Central memory CD8-positive, alpha-beta T cell (primary cell): Measurements from ENCODE around the gene GAPVD1.
A peak's percentile ranks its signal among the peaks of the same experiment; 100 is the strongest.
"Not testable (repeated sequence)": the region's sequence is repeated elsewhere in the genome, so short reads cannot be mapped to it uniquely, and the experiment has no call there.

Experiments
- ATAC-seq: fragments of 150-1000 bp; cut with Tn5 transposase; replicated peaks from 2 replicates; pipeline ENCODE4 v1.10.0; 2022; ENCODE audit warnings: mild to moderate bottlenecking, moderate FRiP score, moderate number of reproducible peaks; ENCODE audit not compliant: poor library complexity, severe bottlenecking; ENCODE audit errors: extremely low read depth
- DNase-seq, 2 donors: peaks; one replicate each; pipeline ENCODE4 v3.0.0; 2021; ENCODE audit warnings: low spot score in 2 of 2
- H3K27ac Mint-ChIP-seq: one replicate; pipeline ENCODE4 v1.8.0; 2022; ENCODE audit warnings: low read depth, mild to moderate bottlenecking, moderate library complexity, mixed read lengths
- H3K27me3 Mint-ChIP-seq: one replicate; pipeline ENCODE4 v1.8.0; 2022; ENCODE audit warnings: mixed read lengths
- H3K36me3 Mint-ChIP-seq: one replicate; pipeline ENCODE4 v1.8.0; 2022; ENCODE audit warnings: mild to moderate bottlenecking, moderate library complexity, mixed read lengths; ENCODE audit not compliant: insufficient read depth
- H3K4me1 Mint-ChIP-seq: one replicate; pipeline ENCODE4 v1.8.0; 2022; ENCODE audit warnings: mixed read lengths
- H3K4me3 Mint-ChIP-seq: one replicate; pipeline ENCODE4 v1.8.0; 2022; ENCODE audit warnings: mild to moderate bottlenecking, moderate library complexity, mixed read lengths
- H3K9me3 Mint-ChIP-seq: one replicate; pipeline ENCODE4 v1.8.0; 2022; ENCODE audit warnings: mixed read lengths

Gene GAPVD1

DNA sequence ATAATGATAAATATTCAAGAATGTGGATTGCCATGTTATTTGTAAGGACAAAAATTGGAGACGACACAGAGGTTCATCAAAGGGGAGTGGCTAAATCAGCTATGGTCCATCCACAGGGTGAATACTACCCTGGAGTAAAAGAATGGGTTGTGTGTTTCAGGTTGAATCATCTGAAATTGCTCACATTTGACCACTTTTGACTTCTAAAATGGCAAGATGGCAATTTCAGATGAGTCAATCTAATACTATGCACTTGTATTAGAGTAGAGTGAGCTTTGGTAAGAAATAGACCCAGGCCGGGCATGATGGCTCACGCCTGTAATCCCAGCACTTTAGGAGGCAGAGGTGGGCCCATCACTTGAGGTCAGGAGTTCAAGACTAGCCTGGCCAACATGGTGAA, 131.8 kb downstream of the GAPVD1 start:
- no peaks in the 10 kb centered on the region for H3K4me1 Mint-ChIP-seq
- no peak overlapping the region for H3K4me3 Mint-ChIP-seq
- DNase-seq (no peak), ATAC-seq (no peak)
- no peaks in the 10 kb centered on the region for H3K27me3 Mint-ChIP-seq
- peaks cover under 1% of the 10 kb centered on the region for H3K36me3 Mint-ChIP-seq
- H3K9me3 Mint-ChIP-seq: no peaks in the 10 kb centered on the region
- H3K27ac Mint-ChIP-seq: no peak overlapping the region

DNA sequence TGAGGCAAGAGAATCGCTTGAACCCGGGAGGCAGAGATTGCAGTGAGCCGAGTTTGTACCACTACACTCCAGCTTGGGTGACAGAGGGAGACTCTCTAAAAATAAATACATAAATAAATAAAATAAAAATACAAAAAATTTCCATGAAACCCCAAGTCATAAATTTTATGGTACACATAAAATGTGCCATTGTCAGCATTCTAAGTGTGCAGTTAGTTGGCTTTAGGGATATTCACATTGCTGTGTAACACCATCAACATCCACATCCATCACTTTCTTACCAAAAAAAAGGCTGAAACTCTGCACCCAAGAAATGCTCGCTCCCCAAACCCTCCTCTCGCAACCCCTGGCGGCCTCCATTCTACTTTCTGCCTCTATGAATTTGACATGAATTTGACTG, 135.2 kb downstream of the GAPVD1 start:
- no peak for ATAC-seq
- Mint-ChIP-seq H3K36me3 (no peaks in the 10 kb centered on the region), H3K9me3 (no peaks in the 10 kb centered on the region), H3K27ac (no peak overlapping the region), H3K4me1 (no peaks in the 10 kb centered on the region), H3K27me3 (no peaks in the 10 kb centered on the region), H3K4me3 (no peak overlapping the region)
- no peak for DNase-seq

DNA sequence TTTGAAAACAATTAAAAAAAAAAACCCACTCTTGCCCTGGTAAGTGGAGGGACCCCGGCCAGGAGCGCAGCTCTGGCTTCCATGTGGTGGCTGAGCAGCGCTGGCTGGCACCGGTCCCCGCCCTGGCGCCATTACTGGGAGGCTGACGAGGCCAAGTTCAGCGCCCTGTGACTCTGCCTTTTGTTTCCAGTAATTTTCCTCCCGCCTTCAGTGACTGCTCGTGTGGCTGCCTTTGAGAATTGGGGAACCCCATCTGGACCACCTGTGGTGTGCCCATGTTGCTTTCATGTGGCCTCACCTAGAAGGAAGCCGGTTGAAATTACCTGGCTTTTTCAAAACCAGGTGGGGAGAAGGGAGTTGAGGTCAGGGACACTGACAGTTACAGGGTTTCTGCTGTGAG, 136.1 kb downstream of the GAPVD1 start:
- no peaks in the 10 kb centered on the region for H3K4me1 Mint-ChIP-seq
- ATAC-seq: no peak
- H3K27ac Mint-ChIP-seq: no peak overlapping the region
- no peak for DNase-seq
- no peaks in the 10 kb centered on the region for H3K36me3 Mint-ChIP-seq
- no peaks in the 10 kb centered on the region for H3K27me3 Mint-ChIP-seq
- H3K9me3 Mint-ChIP-seq: no peaks in the 10 kb centered on the region
- H3K4me3 Mint-ChIP-seq: no peak overlapping the region

DNA sequence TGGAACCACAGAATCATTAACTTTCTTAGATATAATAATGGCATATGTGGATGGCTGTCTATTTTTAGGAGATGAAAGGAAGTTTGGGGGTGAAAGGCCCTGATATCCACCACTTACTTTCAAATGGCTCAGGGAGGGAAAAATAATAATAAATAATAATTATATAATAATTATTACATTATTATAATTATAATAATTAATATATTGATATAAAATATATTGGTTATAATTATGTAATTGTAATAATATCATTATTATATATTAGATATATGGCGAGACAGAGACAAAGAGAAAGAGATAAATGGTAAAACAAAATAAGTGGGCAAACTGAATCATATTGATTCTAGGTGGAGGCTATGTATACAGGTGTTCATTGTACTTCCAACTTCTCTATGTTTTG, 136.6 kb downstream of the GAPVD1 start:
- ATAC-seq (no peak), DNase-seq (no peak)
- no peaks in the 10 kb centered on the region for H3K4me1 Mint-ChIP-seq
- no peaks in the 10 kb centered on the region for H3K9me3 Mint-ChIP-seq
- no peaks in the 10 kb centered on the region for H3K27me3 Mint-ChIP-seq
- H3K36me3 Mint-ChIP-seq: no peaks in the 10 kb centered on the region
- no peak overlapping the region for H3K27ac Mint-ChIP-seq
- H3K4me3 Mint-ChIP-seq: no peak overlapping the region

GRCh38 chr9:125399165-125399564, 137.5 kb downstream of the GAPVD1 start:
- H3K9me3 Mint-ChIP-seq: no peaks in the 10 kb centered on the region
- no peaks in the 10 kb centered on the region for H3K27me3 Mint-ChIP-seq
- no peak overlapping the region for H3K4me3 Mint-ChIP-seq
- no peaks in the 10 kb centered on the region for H3K36me3 Mint-ChIP-seq
- H3K27ac Mint-ChIP-seq: no peak overlapping the region
- H3K4me1 Mint-ChIP-seq: no peaks in the 10 kb centered on the region
- DNase-seq (no peak), ATAC-seq (no peak)

DNA sequence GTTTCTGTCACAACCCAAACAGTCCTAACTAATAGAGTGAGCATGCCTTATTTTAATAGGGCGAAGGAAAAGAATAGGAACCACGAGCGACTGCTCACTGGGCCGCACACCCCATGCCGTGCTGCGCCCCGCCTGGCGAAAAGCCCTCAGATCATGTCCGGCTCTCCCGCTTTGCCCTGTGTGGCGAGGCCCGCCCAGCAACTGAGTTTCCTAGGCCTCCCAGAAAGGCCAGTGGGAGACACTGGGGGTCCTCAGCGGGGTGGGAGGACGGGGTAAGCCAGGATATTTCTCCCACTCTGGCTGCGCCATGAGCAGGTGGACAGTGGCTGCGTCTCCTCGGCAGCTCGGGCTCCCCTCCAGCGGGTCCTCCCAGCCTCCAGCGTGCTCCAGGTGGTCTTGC, 138.0 kb downstream of the GAPVD1 start:
- Mint-ChIP-seq H3K36me3 (no peaks in the 10 kb centered on the region), H3K4me3 (no peak overlapping the region), H3K9me3 (no peaks in the 10 kb centered on the region), H3K4me1 (no peaks in the 10 kb centered on the region), H3K27me3 (no peaks in the 10 kb centered on the region), H3K27ac (no peak overlapping the region)
- DNase-seq (no peak), ATAC-seq (no peak)

DNA sequence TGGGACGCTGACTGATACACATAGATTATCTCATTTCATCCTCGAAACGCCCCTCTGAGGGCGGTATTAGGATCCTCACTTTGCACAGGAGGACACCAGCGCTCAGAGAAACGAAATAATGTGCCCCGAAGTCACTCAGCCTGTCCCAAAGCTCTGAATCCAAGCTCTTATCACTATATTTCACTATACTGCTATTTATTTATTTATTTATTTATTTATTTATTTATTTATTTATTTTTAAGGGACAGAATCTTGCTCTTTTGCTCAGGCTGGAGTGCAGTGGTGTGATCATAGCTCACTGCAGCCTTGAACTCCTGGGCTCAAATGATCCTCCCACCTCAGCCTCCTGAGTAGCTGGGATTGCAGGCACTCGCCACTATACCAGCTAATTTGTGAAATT, 138.6 kb downstream of the GAPVD1 start:
- H3K9me3 Mint-ChIP-seq, H3K4me1 Mint-ChIP-seq, H3K4me3 Mint-ChIP-seq, H3K27ac Mint-ChIP-seq, H3K27me3 Mint-ChIP-seq, DNase-seq, ATAC-seq, H3K36me3 Mint-ChIP-seq: not testable (repeated sequence)

GRCh38 chr9:125400725-125401716, 139.4 kb downstream of the GAPVD1 start:
- Mint-ChIP-seq H3K27me3 (peaks cover 5% of the 10 kb centered on the region), H3K36me3 (no peaks in the 10 kb centered on the region), H3K4me1 (no peaks in the 10 kb centered on the region), H3K27ac (no peak overlapping the region), H3K4me3 (no peak overlapping the region), H3K9me3 (no peaks in the 10 kb centered on the region)
- ATAC-seq (no peak), DNase-seq (no peak)

DNA sequence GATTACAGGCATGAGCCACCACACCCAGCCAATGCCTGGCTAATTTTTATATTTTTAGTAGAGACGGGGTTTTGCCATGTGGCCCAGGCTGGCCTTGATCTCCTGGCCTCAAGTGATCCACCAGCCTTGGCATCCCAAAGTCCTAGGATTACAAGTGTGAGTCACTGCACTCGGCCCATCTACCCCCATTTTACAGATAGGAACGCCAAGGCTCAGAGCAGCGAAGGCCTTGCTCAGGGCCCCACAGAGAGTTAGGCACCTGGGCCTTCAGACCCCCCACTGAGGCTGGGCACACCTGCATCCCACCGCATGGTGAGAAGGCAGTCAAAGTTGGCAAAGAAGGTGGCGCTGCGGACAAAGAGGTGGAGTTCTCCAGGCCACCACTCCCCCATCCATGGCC, 143.1 kb downstream of the GAPVD1 start:
- Mint-ChIP-seq H3K4me1 (peaks cover 16% of the 10 kb centered on the region), H3K9me3 (no peaks in the 10 kb centered on the region), H3K27ac (no peak overlapping the region), H3K27me3 (peaks cover 35% of the 10 kb centered on the region), H3K4me3 (no peak overlapping the region), H3K36me3 (peaks cover 2% of the 10 kb centered on the region)
- DNase-seq: no peak
- ATAC-seq: no peak

- Mint-ChIP-seq H3K4me3 (no peak overlapping the region), H3K4me1 (peaks cover 20% of the 10 kb centered on the region), H3K9me3 (no peaks in the 10 kb centered on the region), H3K27me3 (peaks cover 44% of the 10 kb centered on the region), H3K36me3 (peaks cover 2% of the 10 kb centered on the region), H3K27ac (no peak overlapping the region)
- ATAC-seq: no peak
- no peak for DNase-seq
Observed at GRCh38 chr9:125405938-125406809, 144.5 kb downstream of the GAPVD1 start.

GRCh38 chr9:125406810-125407087, 145.1 kb downstream of the GAPVD1 start:
- ATAC-seq (no peak), DNase-seq (no peak)
- H3K4me1 Mint-ChIP-seq: peaks cover 20% of the 10 kb centered on the region
- no peak overlapping the region for H3K4me3 Mint-ChIP-seq
- H3K9me3 Mint-ChIP-seq: no peaks in the 10 kb centered on the region
- no peak overlapping the region for H3K27ac Mint-ChIP-seq
- H3K27me3 Mint-ChIP-seq: peaks cover 50% of the 10 kb centered on the region
- H3K36me3 Mint-ChIP-seq: peaks cover 2% of the 10 kb centered on the region

DNA sequence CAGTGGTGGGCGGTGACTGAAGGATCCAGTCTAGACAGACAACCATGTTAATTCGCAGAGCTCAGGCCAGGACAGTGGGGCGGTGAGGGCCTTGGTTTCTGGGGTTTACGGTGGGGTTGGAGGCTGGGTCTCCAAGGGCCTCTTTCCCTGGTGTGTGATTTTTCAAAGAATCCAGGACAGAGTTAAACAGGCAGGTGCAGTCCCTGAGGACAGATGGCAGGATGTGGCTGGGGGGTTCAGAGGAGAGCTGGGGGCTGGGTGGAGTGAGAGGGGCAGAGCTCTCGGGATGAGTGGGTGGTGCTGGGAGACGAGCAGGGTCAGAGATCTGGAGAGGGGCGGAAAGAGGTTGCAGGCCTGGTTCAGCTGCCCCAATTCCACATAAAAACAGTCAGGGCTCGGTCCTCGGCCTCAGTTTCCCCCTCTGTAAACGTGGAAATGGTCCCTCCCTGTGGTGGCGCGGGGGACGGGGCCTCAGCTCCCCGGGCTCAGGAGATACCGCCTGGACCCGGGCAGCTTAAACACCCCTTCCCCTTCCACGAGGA, 145.9 kb downstream of the GAPVD1 start:
- Mint-ChIP-seq H3K27ac (no peak overlapping the region), H3K9me3 (no peaks in the 10 kb centered on the region), H3K4me1 (peaks cover 20% of the 10 kb centered on the region), H3K36me3 (peaks cover 2% of the 10 kb centered on the region), H3K27me3 (peaks cover 56% of the 10 kb centered on the region), H3K4me3 (peak overlapping the region; percentile 79)
- no peak for ATAC-seq
- no peak for DNase-seq
